ENCODE data around the gene SMIM5. TPM values are rescaled to one million over a fixed set of nuclear protein-coding genes. Genes with fewer than 3 reads are reported as not detected.
"Not testable (repeated sequence)": the region's sequence is repeated elsewhere in the genome, so short reads cannot be mapped to it uniquely, and the experiment has no call there.

SMIM5 gene, protein sequence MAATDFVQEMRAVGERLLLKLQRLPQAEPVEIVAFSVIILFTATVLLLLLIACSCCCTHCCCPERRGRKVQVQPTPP
- 5.1 TPM for polyA plus RNA-seq (ENCODE audit: insufficient read length)
- long read RNA-seq, donor 1, full-length matches to known transcripts = 5 of 5 reads
- long read RNA-seq, donor 1, partial matches to known transcripts = 0 of 5 reads
- long read RNA-seq, donor 1, other reads (novel, unspliced or antisense) = 0 of 5 reads
- long read RNA-seq, donor 2, full-length matches to known transcripts = 2 of 2 reads
- long read RNA-seq, donor 2, partial matches to known transcripts = 0 of 2 reads
- long read RNA-seq, donor 2, other reads (novel, unspliced or antisense) = 0 of 2 reads
- long read RNA-seq, donor 3, full-length matches to known transcripts = 3 of 3 reads
- long read RNA-seq, donor 3, partial matches to known transcripts = 0 of 3 reads
- long read RNA-seq, donor 3, other reads (novel, unspliced or antisense) = 0 of 3 reads
- long read RNA-seq, donor 4 = 0 reads
- long read RNA-seq, donor 5, partial matches to known transcripts = 0 of 3 reads
- long read RNA-seq, donor 5, other reads (novel, unspliced or antisense) = 0 of 3 reads
- long read RNA-seq, donor 6, full-length matches to known transcripts = 2 of 2 reads
- long read RNA-seq, donor 6, partial matches to known transcripts = 0 of 2 reads
- long read RNA-seq, donor 6, other reads (novel, unspliced or antisense) = 0 of 2 reads
- long read RNA-seq, donor 7, full-length matches to known transcripts = 4 of 4 reads
- long read RNA-seq, donor 7, partial matches to known transcripts = 0 of 4 reads
- long read RNA-seq, donor 7, other reads (novel, unspliced or antisense) = 0 of 4 reads
- long read RNA-seq, donor 8, full-length matches to known transcripts = 5 of 5 reads
- long read RNA-seq, donor 8, partial matches to known transcripts = 0 of 5 reads
- long read RNA-seq, donor 8, other reads (novel, unspliced or antisense) = 0 of 5 reads

DNA sequence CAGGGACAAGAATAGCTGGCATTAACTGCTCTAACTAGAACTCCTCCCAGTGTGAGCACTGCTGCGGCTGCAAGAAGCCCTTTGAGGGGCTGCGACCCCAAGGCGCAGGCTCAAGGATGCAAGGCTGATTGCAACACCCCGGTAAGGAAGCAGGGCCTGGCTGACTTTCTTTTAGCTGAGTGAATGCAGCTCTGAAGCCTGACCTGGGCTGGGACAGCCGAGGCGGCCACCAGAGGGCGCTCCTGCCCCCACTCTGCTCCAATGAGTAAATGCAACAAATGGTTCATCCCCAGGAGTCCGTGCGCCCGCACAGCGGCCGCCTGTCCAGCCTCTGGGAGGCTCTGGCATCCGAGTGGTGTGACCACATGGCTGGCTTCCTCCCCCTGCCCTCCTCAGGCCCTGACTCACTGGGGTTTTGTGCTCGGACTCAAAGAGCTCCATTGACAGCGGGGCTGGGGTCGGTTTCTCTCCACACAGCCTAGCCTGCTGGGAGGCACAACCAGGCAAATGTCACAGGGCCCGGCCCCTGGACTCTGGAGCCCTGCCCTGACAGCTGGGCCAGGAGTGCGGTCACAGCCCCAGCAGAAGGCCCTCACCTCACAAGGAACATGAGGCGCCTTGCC is at the start of gene SMIM5:
Gene SMIM5, plus strand, starts transcription at position 572 of the 623 bp plus-strand sequence. CDS start 6,768 bp downstream, outside the sequence.
- DNase-seq = peak; percentile 72

GRCh38 chr17:75584849-75585175 is 48.4 kb upstream of the SMIM5 start:
- no peak for DNase-seq

GRCh38 chr17:75587675-75588595 is 45.3 kb upstream of the SMIM5 start, which contains the start of gene MYO15B:
TSS of gene MYO15B (plus strand) at chr17:75587800. CDS start at chr17:75588058, 258 bp downstream.
- DNase-seq = peak; percentile 70

- peak; percentile 25 for DNase-seq
These were observed 44.6 kb upstream of the SMIM5 start for GRCh38 chr17:75588596-75589011.

DNA sequence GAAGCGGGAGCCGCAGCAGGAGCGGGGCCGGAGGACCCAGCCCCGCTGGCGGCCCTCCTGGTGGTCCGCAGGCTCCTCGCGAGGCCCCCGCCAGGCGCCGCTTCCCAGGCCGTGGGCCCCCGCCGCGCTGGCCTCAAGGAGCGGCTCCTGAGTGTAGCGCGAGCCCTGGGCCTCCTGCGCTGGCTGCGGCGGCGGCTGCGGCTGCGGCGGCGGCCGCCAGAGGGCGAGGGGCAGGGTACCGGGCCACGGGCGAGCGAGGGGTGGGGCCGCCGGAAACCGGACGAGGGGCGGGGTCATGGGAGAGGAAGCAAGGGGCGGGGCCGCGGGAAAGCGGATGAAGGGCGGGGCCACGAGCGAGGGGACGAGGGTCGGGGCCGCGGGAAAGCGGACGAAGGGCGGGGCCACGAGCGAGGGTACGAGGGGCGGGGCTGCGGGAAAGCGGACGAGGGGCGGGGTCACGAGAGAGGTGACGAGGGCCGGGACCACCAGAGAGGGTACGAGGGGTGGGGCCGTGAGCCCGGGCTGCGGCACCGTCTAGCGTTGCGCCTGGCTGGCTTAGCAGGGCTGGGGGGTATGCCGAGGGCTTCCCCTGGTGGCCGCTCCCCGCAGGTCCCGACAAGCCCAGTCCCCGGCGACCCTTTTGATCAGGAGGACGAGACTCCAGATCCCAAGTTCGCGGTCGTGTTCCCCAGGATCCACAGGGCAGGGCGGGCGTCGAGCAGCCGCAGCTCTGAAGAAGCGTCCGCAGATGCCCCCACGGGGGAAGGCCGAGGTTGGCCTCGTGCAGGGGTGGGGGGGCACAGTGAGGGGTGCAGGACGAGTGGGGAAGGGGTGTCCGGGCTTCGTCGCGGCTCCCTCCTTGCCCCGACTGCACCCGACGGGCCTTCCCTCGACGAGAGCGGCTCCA is 44.0 kb upstream of the SMIM5 start:
- DNase-seq = peak; percentile 91

GRCh38 chr17:75589919-75590303 is 43.3 kb upstream of the SMIM5 start:
- DNase-seq = no peak

DNA sequence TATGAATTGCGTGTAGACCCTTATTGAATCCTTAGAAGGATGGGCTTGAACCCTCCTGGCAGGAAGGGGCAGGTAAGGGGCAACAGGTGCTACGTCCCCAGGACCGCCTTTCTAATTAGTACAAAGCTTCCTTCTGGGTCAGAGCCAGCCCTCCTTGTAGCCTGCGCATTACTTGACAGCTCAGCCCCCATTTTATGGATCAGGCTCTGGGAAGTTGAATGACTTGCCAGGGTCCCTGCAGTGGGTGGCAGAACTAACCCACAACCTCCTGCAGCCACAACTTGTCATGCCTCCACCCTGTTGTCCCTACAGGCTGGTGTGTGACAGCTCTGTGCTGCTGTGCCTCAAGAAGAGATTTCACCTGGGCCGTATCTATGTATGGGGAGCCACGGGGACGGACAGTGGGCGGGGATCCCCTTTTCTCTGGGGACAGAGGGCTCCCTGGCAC is 42.9 kb upstream of the SMIM5 start:
- no peak for DNase-seq

DNA sequence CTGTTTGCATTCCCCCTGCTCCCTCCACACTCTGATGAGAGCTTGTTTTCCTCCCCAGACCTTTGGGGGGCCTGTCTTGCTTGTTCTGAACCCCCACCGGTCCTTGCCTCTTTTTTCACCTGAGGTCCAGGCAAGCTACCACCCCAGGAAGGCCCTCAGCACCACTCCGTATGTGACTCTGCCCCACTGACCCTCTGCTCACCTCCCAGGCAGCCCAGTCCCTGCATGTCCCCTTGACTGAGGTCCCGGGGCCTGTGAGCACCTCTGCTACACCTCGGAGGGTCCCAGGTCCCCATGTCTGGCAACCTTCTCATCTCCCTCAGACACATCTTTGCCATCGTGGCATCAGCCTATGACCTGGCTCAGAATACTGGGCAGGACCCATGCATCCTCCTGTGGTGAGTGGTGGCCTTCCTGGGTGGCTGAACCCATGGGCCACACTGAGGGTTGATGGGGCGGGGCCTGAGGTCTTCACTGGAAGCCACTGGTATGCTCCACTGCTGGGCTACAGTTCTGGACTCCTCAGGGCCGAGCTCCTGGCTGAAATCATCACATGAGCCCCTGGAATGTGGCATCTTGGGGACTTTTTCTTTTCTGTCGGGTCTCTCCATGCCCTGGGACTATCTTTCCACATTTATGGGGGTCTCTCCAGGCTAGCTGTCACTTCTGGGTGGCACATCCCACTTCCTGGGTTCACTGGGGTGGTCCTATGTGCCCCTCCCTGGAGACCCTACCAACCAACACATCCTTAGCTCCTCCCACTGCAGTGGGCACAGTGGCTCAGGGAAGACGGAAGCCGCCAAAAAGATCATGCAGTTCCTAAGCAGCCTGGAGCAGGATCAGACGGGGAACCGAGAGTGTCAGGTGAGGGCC is 42.1 kb upstream of the SMIM5 start:
- no peak for DNase-seq

- no peak for DNase-seq
These were observed 41.4 kb upstream of the SMIM5 start for GRCh38 chr17:75591722-75592302.

GRCh38 chr17:75592348-75593020 is 40.8 kb upstream of the SMIM5 start:
- DNase-seq = no peak

GRCh38 chr17:75593430-75593829 is 39.8 kb upstream of the SMIM5 start:
- DNase-seq = not testable (repeated sequence)

- no peak for DNase-seq
These were observed 38.5 kb upstream of the SMIM5 start for GRCh38 chr17:75594499-75595283.

GRCh38 chr17:75595284-75595919 is 37.8 kb upstream of the SMIM5 start:
- no peak for DNase-seq

DNA sequence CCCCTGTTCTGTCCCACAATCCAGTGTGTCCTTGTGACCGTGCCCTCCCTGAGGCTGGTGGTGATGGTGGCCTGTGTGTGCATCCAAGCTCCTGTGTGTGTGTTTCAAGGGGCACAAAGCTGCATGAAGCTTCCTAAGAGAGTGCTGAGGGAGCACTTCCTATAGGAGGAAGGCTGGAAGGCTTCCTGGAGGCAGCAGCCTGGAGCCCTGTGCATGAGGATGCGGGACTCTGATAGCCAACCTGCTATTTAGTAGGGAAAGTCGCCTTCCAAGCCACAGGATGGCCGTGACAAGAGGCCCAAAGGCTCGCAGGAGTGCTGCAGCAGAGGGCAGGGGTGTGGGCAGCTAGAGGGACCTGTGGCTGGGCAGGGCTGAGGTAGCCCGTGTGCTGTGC is 37.3 kb upstream of the SMIM5 start:
- no peak for DNase-seq

GRCh38 chr17:75596320-75597087 is 36.7 kb upstream of the SMIM5 start:
- no peak for DNase-seq

All from left kidney (tissue), 8 donors.